Measurements from ENCODE around the gene PPP2R2B.

GRCh38 chr5:146825033-146825432, 53.5 kb downstream of the PPP2R2B start:
- no peak for TF ChIP-seq CTCF (conservative IDR thresholded peaks at IDR 0.05 in 1 of 2, IDR thresholded peaks at IDR 0.05 in 1 of 2; ENCODE audit: low read depth in 1 of 2, low read length in 2 of 2)
- no peak for TF ChIP-seq EZH2 (IDR thresholded peaks at IDR 0.05; ENCODE audit: low read length, missing control alignments)

Data from fibroblast of lung (primary cell).